GM10248 (cell line): ENCODE data around the gene ANKRD27.
A peak's percentile ranks its signal among the peaks of the same experiment; 100 is the strongest.
"Not testable (repeated sequence)": the region's sequence is repeated elsewhere in the genome, so short reads cannot be mapped to it uniquely, and the experiment has no call there.

Experiments
- CTCF ChIA-PET: fragments of 300-600 bp; sonication (Branson Sonifier 250); formaldehyde crosslinking; extraction: SDS; loops from one replicate; lab custom pipeline; 2021; ENCODE audit warnings: antibody characterized with exemption; lab: Yijun Ruan, JAX
- POLR2A ChIA-PET: fragments of 350-650 bp; sonication (Branson Sonifier 250); formaldehyde crosslinking; extraction: SDS; loops from one replicate; lab custom pipeline; 2020; ENCODE audit warnings: antibody characterized with exemption; lab: Yijun Ruan, JAX
- DNase-seq: peaks from one replicate; pipeline ENCODE4 v3.0.0; 2012; ENCODE audit errors: extremely low spot score
- CTCF ChIP-seq: IDR thresholded peaks from 2 replicates; pipeline ENCODE4 v1.5.1; 2012; ENCODE audit warnings: mild to moderate bottlenecking, low read depth; ENCODE audit errors: extremely low read depth, missing control alignments, control extremely low read depth

ANKRD27 gene

GRCh38 chr19:32674931-32675719, at the start of gene ANKRD27:
TSS of gene ANKRD27 (minus strand) at chr19:32675180. CDS start at chr19:32659015, 16,165 bp downstream.
- peak; percentile 99 for DNase-seq
- ChIA-PET CTCF (interaction anchor here (1.6 to 2.1 kb wide), 2 partner anchors 16 to 450 kb away, joined by 4 to 6 read pairs; partner anchors contain the start of gene NUDT19), POLR2A (interaction anchor here (1.1 kb wide), 1 partner anchor 16 kb away, joined by 3 read pairs; the partner anchor contains the start of gene NUDT19)
- no peak for TF ChIP-seq CTCF

- TF ChIP-seq CTCF = no peak
Observed at GRCh38 chr19:32720936-32721250, 45.9 kb upstream of the ANKRD27 start.

GRCh38 chr19:32720216-32720935, 45.4 kb upstream of the ANKRD27 start:
- ChIA-PET CTCF (no interaction called here), POLR2A (no interaction called here)
- no peak for DNase-seq
- TF ChIP-seq CTCF = no peak

More at GRCh38 chr19:32720936-32721250, 45.9 kb upstream of the ANKRD27 start:
- DNase-seq = no peak
- CTCF ChIA-PET = no interaction called here
- POLR2A ChIA-PET = no interaction called here

- TF ChIP-seq CTCF = no peak
- DNase-seq = no peak
- ChIA-PET POLR2A (no interaction called here), CTCF (no interaction called here)
Observed at GRCh38 chr19:32719611-32720059, 44.7 kb upstream of the ANKRD27 start, which contains the start of gene TDRD12. TSS of gene TDRD12 (plus strand) at chr19:32719767. CDS start at chr19:32720073, 306 bp downstream.

- ChIA-PET CTCF (no interaction called here), POLR2A (no interaction called here)
- DNase-seq = no peak
- TF ChIP-seq CTCF = no peak
Observed at GRCh38 chr19:32718286-32718685, 43.3 kb upstream of the ANKRD27 start.

GRCh38 chr19:32717496-32717895, 42.5 kb upstream of the ANKRD27 start:
- TF ChIP-seq CTCF = no peak
- ChIA-PET CTCF (no interaction called here), POLR2A (no interaction called here)
- no peak for DNase-seq

GRCh38 chr19:32716203-32716602, 41.2 kb upstream of the ANKRD27 start:
- CTCF ChIA-PET, POLR2A ChIA-PET, DNase-seq: not testable (repeated sequence)
